HG03039 (cell line): ENCODE data around the gene SLCO1B1.
"Not testable (repeated sequence)": the region's sequence is repeated elsewhere in the genome, so short reads cannot be mapped to it uniquely, and the experiment has no call there.

Source experiments
- ATAC-seq: cut with Tn5 transposase; IDR thresholded peaks from one replicate; pipeline ENCODE4 v1.9.1; 2021; ENCODE audit warnings: mild to moderate bottlenecking, moderate library complexity; ENCODE audit not compliant: unreplicated experiment

SLCO1B1 gene

GRCh38 chr12:21130998-21131397 lies at the start of gene SLCO1B1:
Gene SLCO1B1, plus strand, starts transcription at chr12:21131194. Its CDS starts 10,381 bp downstream, at chr12:21141575.
- no peak for ATAC-seq

- ATAC-seq, result not testable (repeated sequence)
These were observed 46.2 kb upstream of the SLCO1B1 start for GRCh38 chr12:21084753-21085152.

- ATAC-seq, result no peak
These were observed 19.3 kb upstream of the SLCO1B1 start for GRCh38 chr12:21111732-21112131.

- no peak for ATAC-seq
These were observed 17.7 kb upstream of the SLCO1B1 start for GRCh38 chr12:21113266-21113665.

GRCh38 chr12:21117995-21118394 lies 13.0 kb upstream of the SLCO1B1 start:
- no peak for ATAC-seq

GRCh38 chr12:21118760-21119159 lies 12.2 kb upstream of the SLCO1B1 start:
- no peak for ATAC-seq

- no peak for ATAC-seq
These were observed 1.6 kb upstream of the SLCO1B1 start for GRCh38 chr12:21129351-21129750.

- ATAC-seq, result no peak
These were observed 1.1 kb upstream of the SLCO1B1 start for GRCh38 chr12:21129906-21130305.

GRCh38 chr12:21137318-21137999 lies 6.5 kb downstream of the SLCO1B1 start:
- not testable (repeated sequence) for ATAC-seq

- ATAC-seq, result no peak
These were observed 7.0 kb downstream of the SLCO1B1 start for GRCh38 chr12:21138016-21138415.

- ATAC-seq, result no peak
These were observed 13.3 kb downstream of the SLCO1B1 start for GRCh38 chr12:21144309-21144708.

- ATAC-seq, result not testable (repeated sequence)
These were observed 18.9 kb downstream of the SLCO1B1 start for GRCh38 chr12:21149861-21150260.

- no peak for ATAC-seq
These were observed 20.2 kb downstream of the SLCO1B1 start for GRCh38 chr12:21151184-21151583.

GRCh38 chr12:21155522-21156351 lies 24.7 kb downstream of the SLCO1B1 start:
- no peak for ATAC-seq

GRCh38 chr12:21165048-21165447 lies 34.1 kb downstream of the SLCO1B1 start:
- no peak for ATAC-seq

- no peak for ATAC-seq
These were observed 39.0 kb downstream of the SLCO1B1 start for GRCh38 chr12:21169878-21170472.

- ATAC-seq, result no peak
These were observed 41.1 kb downstream of the SLCO1B1 start for GRCh38 chr12:21172079-21172478.

- ATAC-seq, result no peak
These were observed 52.8 kb downstream of the SLCO1B1 start for GRCh38 chr12:21183721-21184275.

GRCh38 chr12:21190016-21190415 lies 59.0 kb downstream of the SLCO1B1 start:
- no peak for ATAC-seq

GRCh38 chr12:21214433-21214832 lies 83.4 kb downstream of the SLCO1B1 start:
- not testable (repeated sequence) for ATAC-seq

- ATAC-seq, result no peak
These were observed 88.2 kb downstream of the SLCO1B1 start for GRCh38 chr12:21219206-21219605.
